ENCODE data around the gene CTAGE1. TPM values are rescaled to one million over a fixed set of nuclear protein-coding genes. Genes with fewer than 3 reads are reported as not detected.

The CTAGE1 gene
- total RNA-seq, 2 experiments from 2014 or later: not detected

DNA sequence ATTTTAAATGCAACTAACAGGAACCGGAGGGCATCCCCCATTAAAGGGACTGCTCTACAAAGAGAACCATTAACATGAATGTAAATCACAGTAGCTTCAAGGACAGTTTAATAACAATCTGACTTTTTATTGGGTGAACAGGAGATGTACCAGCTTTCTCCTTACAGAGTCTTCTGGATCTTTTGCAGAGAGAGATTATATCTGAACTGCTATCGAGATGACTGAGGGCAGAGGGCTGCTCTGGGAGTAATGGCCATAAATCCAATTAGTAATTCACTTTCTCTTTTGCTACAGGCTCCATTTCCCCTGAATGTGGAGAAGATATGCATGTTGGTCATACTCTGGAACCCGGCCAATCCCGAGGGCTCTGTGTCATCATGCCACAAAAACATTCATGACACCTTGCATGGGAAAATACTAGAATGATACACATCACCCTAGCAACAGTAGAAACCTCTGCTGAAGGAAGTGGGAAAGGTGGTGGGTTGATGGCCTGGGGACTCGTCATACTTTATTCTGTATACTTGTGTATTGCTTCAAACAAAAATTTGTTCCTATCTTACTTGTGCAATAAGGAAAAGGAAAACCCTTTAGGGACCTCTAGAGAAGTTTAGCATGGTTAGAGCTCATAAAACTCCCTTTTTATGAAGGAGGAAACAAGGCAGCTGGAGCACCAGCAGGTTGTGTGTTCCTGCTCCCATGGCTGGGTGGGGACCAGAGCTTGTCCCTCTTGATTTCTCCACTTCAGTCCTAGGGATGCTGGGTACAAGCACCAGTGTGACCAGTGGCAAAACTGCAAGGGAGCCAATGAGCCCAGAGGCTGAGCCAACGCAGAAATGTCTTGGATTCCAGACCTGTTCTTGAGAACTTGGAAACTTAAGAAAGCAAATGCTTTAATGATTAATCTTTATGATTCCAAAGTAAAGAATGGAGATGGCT lies 26.0 kb downstream of the CTAGE1 start:
- ChIA-PET CTCF (ENCODE audit: unreplicated experiment) (no interaction called here), POLR2A (no interaction called here)
- no peak for DNase-seq (ENCODE audit: low spot score)

DNA sequence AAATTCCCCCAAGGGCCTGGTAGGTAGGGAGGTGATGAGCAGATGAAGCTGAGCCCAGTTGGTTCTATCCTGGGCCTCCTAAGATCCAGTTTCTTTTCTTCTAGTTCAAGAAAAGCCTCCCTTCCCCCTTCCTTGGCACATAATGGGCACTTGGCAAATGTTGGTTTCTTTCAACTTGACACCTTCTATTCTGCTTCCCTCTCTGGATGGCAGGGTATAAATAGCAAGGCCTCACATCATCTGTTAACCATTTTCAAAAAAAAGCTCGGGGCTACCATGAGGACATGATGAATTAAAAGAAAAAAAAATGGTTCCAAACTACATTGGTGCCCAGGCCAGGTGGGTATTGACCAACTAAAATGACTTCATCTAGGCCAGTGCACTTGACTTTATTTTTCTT lies 29.9 kb downstream of the CTAGE1 start:
- no peaks in the 10 kb centered on the region for H4K20me1 ChIP-seq (ENCODE audit: insufficient read depth, low read length)
- no peak overlapping the region for H3K4me2 ChIP-seq (ENCODE audit: low read length)
- no peaks in the 10 kb centered on the region for H3K36me3 ChIP-seq (ENCODE audit: insufficient read depth, low read length)
- H3K9me3 ChIP-seq (ENCODE audit: low read length): no peaks in the 10 kb centered on the region
- no peak overlapping the region for H2AFZ ChIP-seq (ENCODE audit: low read length)
- H3K27ac ChIP-seq (ENCODE audit: low read depth, low read length, poor library complexity, severe bottlenecking): no peak overlapping the region
- no peaks in the 10 kb centered on the region for H3K79me2 ChIP-seq (ENCODE audit: insufficient read depth, low read depth, low read length)
- H3K9me2 ChIP-seq (ENCODE audit: insufficient read depth, low read length): no peaks in the 10 kb centered on the region
- TF ChIP-seq, protein P1, sequence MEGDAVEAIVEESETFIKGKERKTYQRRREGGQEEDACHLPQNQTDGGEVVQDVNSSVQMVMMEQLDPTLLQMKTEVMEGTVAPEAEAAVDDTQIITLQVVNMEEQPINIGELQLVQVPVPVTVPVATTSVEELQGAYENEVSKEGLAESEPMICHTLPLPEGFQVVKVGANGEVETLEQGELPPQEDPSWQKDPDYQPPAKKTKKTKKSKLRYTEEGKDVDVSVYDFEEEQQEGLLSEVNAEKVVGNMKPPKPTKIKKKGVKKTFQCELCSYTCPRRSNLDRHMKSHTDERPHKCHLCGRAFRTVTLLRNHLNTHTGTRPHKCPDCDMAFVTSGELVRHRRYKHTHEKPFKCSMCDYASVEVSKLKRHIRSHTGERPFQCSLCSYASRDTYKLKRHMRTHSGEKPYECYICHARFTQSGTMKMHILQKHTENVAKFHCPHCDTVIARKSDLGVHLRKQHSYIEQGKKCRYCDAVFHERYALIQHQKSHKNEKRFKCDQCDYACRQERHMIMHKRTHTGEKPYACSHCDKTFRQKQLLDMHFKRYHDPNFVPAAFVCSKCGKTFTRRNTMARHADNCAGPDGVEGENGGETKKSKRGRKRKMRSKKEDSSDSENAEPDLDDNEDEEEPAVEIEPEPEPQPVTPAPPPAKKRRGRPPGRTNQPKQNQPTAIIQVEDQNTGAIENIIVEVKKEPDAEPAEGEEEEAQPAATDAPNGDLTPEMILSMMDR (conservative IDR thresholded peaks at IDR 0.05; ENCODE audit: low read length): no peak
- TF ChIP-seq EZH2phosphoT487 (IDR thresholded peaks at IDR 0.05; ENCODE audit: borderline replicate concordance, low read depth, low read length): no peak
- ChIA-PET CTCF (ENCODE audit: unreplicated experiment) (no interaction called here), POLR2A (no interaction called here)
- H3K4me3 ChIP-seq (ENCODE audit: low read depth, low read length, poor library complexity, severe bottlenecking): no peak overlapping the region
- no peak for DNase-seq (ENCODE audit: low spot score)
- H3K4me1 ChIP-seq (ENCODE audit: insufficient read depth, low read length, poor library complexity, severe bottlenecking): no peaks in the 10 kb centered on the region
- intact Hi-C loops (cut with micrococcal nuclease; ENCODE audit: unreplicated experiment): no loop called here
- no TSS peak for BruUV-seq (replicated peaks)

More for the DNA sequence above, 26.0 kb downstream of the CTAGE1 start:
- Histone ChIP-seq H2AFZ (ENCODE audit: low read length) (no peak overlapping the region), H3K79me2 (ENCODE audit: insufficient read depth, low read depth, low read length) (no peaks in the 10 kb centered on the region), H3K9me3 (ENCODE audit: low read length) (no peaks in the 10 kb centered on the region), H3K27ac (ENCODE audit: low read depth, low read length, poor library complexity, severe bottlenecking) (no peak overlapping the region), H3K4me3 (ENCODE audit: low read depth, low read length, poor library complexity, severe bottlenecking) (no peak overlapping the region), H3K4me1 (ENCODE audit: insufficient read depth, low read length, poor library complexity, severe bottlenecking) (no peaks in the 10 kb centered on the region), H3K4me2 (ENCODE audit: low read length) (no peak overlapping the region), H3K36me3 (ENCODE audit: insufficient read depth, low read length) (no peaks in the 10 kb centered on the region), H4K20me1 (ENCODE audit: insufficient read depth, low read length) (no peaks in the 10 kb centered on the region), H3K9me2 (ENCODE audit: insufficient read depth, low read length) (no peaks in the 10 kb centered on the region)
- TF ChIP-seq, protein P1 (conservative IDR thresholded peaks at IDR 0.05; ENCODE audit: low read length): no peak
- no peak for TF ChIP-seq EZH2phosphoT487 (IDR thresholded peaks at IDR 0.05; ENCODE audit: borderline replicate concordance, low read depth, low read length)
- intact Hi-C loops (cut with micrococcal nuclease; ENCODE audit: unreplicated experiment): no loop called here
- no TSS peak for BruUV-seq (replicated peaks)

DNA sequence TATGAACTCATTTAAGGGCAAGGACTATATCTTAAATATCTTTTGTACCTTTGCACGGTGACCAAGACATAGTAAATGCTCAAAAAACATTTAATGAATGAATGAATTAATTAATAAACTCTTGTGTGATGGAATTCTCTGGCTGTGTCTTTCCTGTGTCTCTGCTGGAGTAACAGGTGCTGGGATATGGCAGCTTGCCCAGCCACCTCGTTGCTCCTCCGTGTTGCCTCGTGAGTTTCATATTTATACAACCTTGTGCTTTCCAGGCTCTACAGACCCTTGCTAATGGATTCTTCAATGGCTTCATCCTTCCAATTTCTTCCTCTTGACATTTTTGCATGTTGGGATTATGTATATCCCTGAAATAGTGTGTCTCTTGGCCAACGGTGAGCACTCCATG lies 30.4 kb downstream of the CTAGE1 start:
- TF ChIP-seq EZH2phosphoT487 (IDR thresholded peaks at IDR 0.05; ENCODE audit: borderline replicate concordance, low read depth, low read length): no peak
- TF ChIP-seq, protein P1 (conservative IDR thresholded peaks at IDR 0.05; ENCODE audit: low read length): no peak
- H3K4me2 ChIP-seq (ENCODE audit: low read length): no peak overlapping the region
- no TSS peak for BruUV-seq (replicated peaks)
- H4K20me1 ChIP-seq (ENCODE audit: insufficient read depth, low read length): no peaks in the 10 kb centered on the region
- intact Hi-C loops (cut with micrococcal nuclease; ENCODE audit: unreplicated experiment): no loop called here
- no peaks in the 10 kb centered on the region for H3K9me3 ChIP-seq (ENCODE audit: low read length)
- H3K36me3 ChIP-seq (ENCODE audit: insufficient read depth, low read length): no peaks in the 10 kb centered on the region
- H3K4me3 ChIP-seq (ENCODE audit: low read depth, low read length, poor library complexity, severe bottlenecking): no peak overlapping the region
- H2AFZ ChIP-seq (ENCODE audit: low read length): no peak overlapping the region
- DNase-seq (ENCODE audit: low spot score): no peak
- H3K4me1 ChIP-seq (ENCODE audit: insufficient read depth, low read length, poor library complexity, severe bottlenecking): no peaks in the 10 kb centered on the region
- ChIA-PET POLR2A (no interaction called here), CTCF (ENCODE audit: unreplicated experiment) (no interaction called here)
- H3K79me2 ChIP-seq (ENCODE audit: insufficient read depth, low read depth, low read length): no peaks in the 10 kb centered on the region
- H3K9me2 ChIP-seq (ENCODE audit: insufficient read depth, low read length): no peaks in the 10 kb centered on the region
- no peak overlapping the region for H3K27ac ChIP-seq (ENCODE audit: low read depth, low read length, poor library complexity, severe bottlenecking)
